H9 (cell line): ENCODE results near the gene ANKS1B. TPM values are rescaled to one million over a fixed set of nuclear protein-coding genes. Genes with fewer than 3 reads are reported as not detected.

Experiments used
- DNase-seq: peaks from one replicate; pipeline ENCODE4 v3.0.0-alpha.2; 2017
- H2AFZ ChIP-seq: one replicate; pipeline ENCODE4 v1.6.1; 2013; ENCODE audit warnings: mild to moderate bottlenecking, low read length, control low read depth, moderate library complexity
- H2AK5ac ChIP-seq: 2 replicates; pipeline ENCODE4 v1.6.1; 2013; ENCODE audit warnings: low read length, control low read depth, mixed read lengths; ENCODE audit not compliant: insufficient read length
- H2BK120ac ChIP-seq: one replicate; pipeline ENCODE4 v1.6.1; 2013; ENCODE audit warnings: low read depth, mild to moderate bottlenecking, low read length, control low read depth, inconsistent platforms; ENCODE audit not compliant: poor library complexity, severe bottlenecking
- H2BK12ac ChIP-seq: 2 replicates; pipeline ENCODE4 v1.6.1; 2013; ENCODE audit warnings: low read length, control low read depth, mixed read lengths, low read depth; ENCODE audit not compliant: insufficient read length
- H2BK15ac ChIP-seq: 2 replicates; pipeline ENCODE4 v1.6.1; 2013; ENCODE audit warnings: low read depth, low read length, control low read depth
- H2BK20ac ChIP-seq: one replicate; pipeline ENCODE4 v1.6.1; 2013; ENCODE audit warnings: low read depth, mild to moderate bottlenecking, low read length, control low read depth, inconsistent platforms; ENCODE audit not compliant: poor library complexity, severe bottlenecking
- H2BK5ac ChIP-seq: 2 replicates; pipeline ENCODE4 v1.6.1; 2013; ENCODE audit warnings: low read length, control low read depth, mixed read lengths; ENCODE audit not compliant: insufficient read length
- H3K14ac ChIP-seq: 2 replicates; pipeline ENCODE4 v1.6.1; 2013; ENCODE audit warnings: low read length, control low read depth; ENCODE audit not compliant: insufficient read depth
- H3K18ac ChIP-seq: 2 replicates; pipeline ENCODE4 v1.6.1; 2013; ENCODE audit warnings: low read depth, mild to moderate bottlenecking, mixed read lengths, low read length, control low read depth; ENCODE audit not compliant: insufficient read length
- H3K23ac ChIP-seq: 2 replicates; pipeline ENCODE4 v1.6.1; 2013; ENCODE audit warnings: low read length, control low read depth, mixed read lengths, low read depth; ENCODE audit not compliant: insufficient read length
- H3K23me2 ChIP-seq: 2 replicates; pipeline ENCODE4 v1.6.1; 2013; ENCODE audit warnings: low read depth, mild to moderate bottlenecking, mixed read lengths, low read length, control low read depth; ENCODE audit not compliant: insufficient read length, poor library complexity, severe bottlenecking
- H3K27ac ChIP-seq: 2 replicates; pipeline ENCODE4 v1.5.1; 2013; ENCODE audit warnings: low read length, control low read depth, mixed read lengths, low read depth; ENCODE audit not compliant: insufficient read length
- H3K27me3 ChIP-seq: 2 replicates; pipeline ENCODE4 v1.6.1; 2013; ENCODE audit warnings: low read length, control low read depth, inconsistent platforms; ENCODE audit not compliant: insufficient read depth
- H3K4ac ChIP-seq: 2 replicates; pipeline ENCODE4 v1.6.1; 2013; ENCODE audit warnings: low read depth, mild to moderate bottlenecking, control low read depth, inconsistent platforms, low read length, moderate library complexity
- H3K4me1 ChIP-seq: 2 replicates; pipeline ENCODE4 v1.6.1; 2013; ENCODE audit warnings: low read length, control low read depth, inconsistent platforms; ENCODE audit not compliant: insufficient read depth
- H3K4me2 ChIP-seq: 2 replicates; pipeline ENCODE4 v1.6.1; 2013; ENCODE audit warnings: low read length, control low read depth, mixed read lengths; ENCODE audit not compliant: insufficient read length, insufficient read depth
- H3K56ac ChIP-seq: 2 replicates; pipeline ENCODE4 v1.6.1; 2013; ENCODE audit warnings: low read depth, mild to moderate bottlenecking, mixed read lengths, low read length, control low read depth; ENCODE audit not compliant: insufficient read length
- H3K79me1 ChIP-seq: 2 replicates; pipeline ENCODE4 v1.6.1; 2013; ENCODE audit warnings: low read depth, mild to moderate bottlenecking, moderate library complexity, low read length, control low read depth, inconsistent platforms; ENCODE audit not compliant: insufficient read depth, poor library complexity, severe bottlenecking
- H3K79me2 ChIP-seq: 2 replicates; pipeline ENCODE4 v1.6.1; 2013; ENCODE audit warnings: low read length, control low read depth, inconsistent platforms; ENCODE audit not compliant: insufficient read depth
- H3K9ac ChIP-seq: 2 replicates; pipeline ENCODE4 v1.6.1; 2013; ENCODE audit warnings: low read length, control low read depth, mixed read lengths; ENCODE audit not compliant: insufficient read length; ENCODE audit errors: extremely low read depth
- H3K9me3 ChIP-seq: one replicate; pipeline ENCODE4 v1.6.1; 2013; ENCODE audit warnings: low read depth, low read length, inconsistent platforms; ENCODE audit not compliant: control insufficient read depth
- H3T11ph ChIP-seq: one replicate; pipeline ENCODE4 v1.6.1; 2013; ENCODE audit warnings: mild to moderate bottlenecking, low read length, control low read depth, inconsistent platforms
- H4K20me1 ChIP-seq: one replicate; pipeline ENCODE4 v1.6.1; 2013; ENCODE audit not compliant: control insufficient read depth, insufficient read length, insufficient read depth
- H4K5ac ChIP-seq: 2 replicates; pipeline ENCODE4 v1.6.1; 2013; ENCODE audit warnings: low read depth, mild to moderate bottlenecking, mixed read lengths, low read length, control low read depth; ENCODE audit not compliant: insufficient read length
- H4K8ac ChIP-seq: replicated peaks from 2 replicates; pipeline ENCODE4 v1.6.1; 2013; ENCODE audit warnings: low read length, control low read depth, mixed read lengths, low read depth; ENCODE audit not compliant: insufficient read length
- H4K91ac ChIP-seq: 2 replicates; pipeline ENCODE4 v1.6.1; 2013; ENCODE audit warnings: low read depth, mild to moderate bottlenecking, moderate library complexity, mixed read lengths, low read length, control low read depth; ENCODE audit not compliant: insufficient read length
- H3K27ac Mint-ChIP-seq, 3 experiments: 2 replicates in 2 of 3; 3 replicates in 1 of 3; pipeline ENCODE4 v1.8.0; 2020 to 2021; ENCODE audit warnings: mixed read lengths in 3 of 3, mild to moderate bottlenecking in 1 of 3, moderate library complexity in 1 of 3
- H3K27me3 Mint-ChIP-seq: 2 replicates; pipeline ENCODE4 v1.8.0; 2021; ENCODE audit warnings: low read depth, mild to moderate bottlenecking, moderate library complexity, mixed read lengths
- H3K36me3 Mint-ChIP-seq, 3 experiments: 2 replicates in 2 of 3; 3 replicates in 1 of 3; pipeline ENCODE4 v1.8.0; 2020 to 2021; ENCODE audit warnings: low read depth in 3 of 3, mixed read lengths in 3 of 3; ENCODE audit not compliant: insufficient read depth in 1 of 3
- H3K4me1 Mint-ChIP-seq, 2 experiments: 2 replicates each; pipeline ENCODE4 v1.8.0; 2020; ENCODE audit warnings: mixed read lengths in 2 of 2
- H3K4me3 Mint-ChIP-seq, 2 experiments: 2 replicates in 1 of 2; 3 replicates in 1 of 2; pipeline ENCODE4 v1.8.0; 2020 to 2021; ENCODE audit warnings: mild to moderate bottlenecking in 2 of 2, mixed read lengths in 2 of 2, moderate library complexity in 1 of 2
- H3K9me3 Mint-ChIP-seq, 2 experiments: 2 replicates in 1 of 2; 3 replicates in 1 of 2; pipeline ENCODE4 v1.8.0; 2020; ENCODE audit warnings: mild to moderate bottlenecking in 2 of 2, mixed read lengths in 2 of 2, moderate library complexity in 1 of 2
- WGBS: extraction: QIAGEN DNeasy Blood & Tissue Kit; methylation state at CpG from one replicate; pipeline ENCODE4 v1.1.7; 2013; ENCODE audit warnings: missing lambda C conversion rate, low lambda C conversion rate, mixed read lengths; ENCODE audit not compliant: insufficient read length; ENCODE audit errors: extremely low coverage; 5-methylcytosine and 5-hydroxymethylcytosine counted together
- total RNA-seq: library from RNA; stranded (reverse); gene quantifications from 2 replicates; pipeline ENCODE4 v1.2.1, GENCODE V29; 2021
- TF ChIP-seq, protein P1 (sequence below): fragments of 200-600 bp; sonication (generic); conservative IDR thresholded peaks from 3 replicates; pipeline ENCODE4 v1.8.0; 2021; ENCODE audit warnings: antibody characterized with exemption, mild to moderate bottlenecking

ANKS1B gene
- total RNA-seq, 1 experiment from 2014 or later: 4.1 TPM

DNA sequence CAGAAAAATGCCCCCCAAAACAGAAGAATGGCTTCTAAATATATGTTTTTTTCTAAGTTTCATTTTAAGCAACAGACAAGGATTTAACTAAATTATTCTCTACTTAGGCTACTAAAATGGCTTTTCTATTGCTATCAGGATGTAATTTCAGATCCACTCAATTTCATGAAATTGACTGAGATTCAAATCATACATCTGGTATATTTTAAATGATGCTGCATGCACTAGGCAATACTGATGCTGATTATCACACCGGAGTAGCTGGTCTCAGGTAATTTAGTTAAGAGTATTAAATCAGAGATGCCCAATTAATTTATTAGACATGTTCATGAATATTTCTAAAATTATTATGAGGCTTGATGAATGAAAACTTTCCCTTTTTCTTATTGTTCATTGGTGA is 1188.0 kb downstream of the ANKS1B start:
- Histone ChIP-seq H2AK5ac (no peak overlapping the region), H2BK5ac (no peak overlapping the region), H3K18ac (no peak overlapping the region), H4K20me1 (no peaks in the 10 kb centered on the region), H3K4ac (no peak overlapping the region), H3K23me2 (no peaks in the 10 kb centered on the region), H3K79me2 (no peaks in the 10 kb centered on the region), H4K5ac (no peak overlapping the region), H3K4me1 (no peaks in the 10 kb centered on the region; the same call in 1 of the 2 replicates), H3K27me3 (no peaks in the 10 kb centered on the region), H3K27ac (no peak overlapping the region), H3T11ph (no peak overlapping the region), H3K14ac (no peak overlapping the region), H2BK12ac (no peak overlapping the region), H2BK20ac (no peak overlapping the region), H3K56ac (no peak overlapping the region), H3K9ac (no peak overlapping the region), H3K23ac (no peak overlapping the region), H3K9me3 (no peaks in the 10 kb centered on the region), H3K4me2 (no peak overlapping the region), H2AFZ (no peak overlapping the region), H2BK120ac (no peak overlapping the region), H2BK15ac (no peak overlapping the region), H4K91ac (no peak overlapping the region), H4K8ac (no peak overlapping the region), H3K79me1 (no peaks in the 10 kb centered on the region)
- H3K4me3 Mint-ChIP-seq: no peak overlapping the region
- TF ChIP-seq, protein P1, sequence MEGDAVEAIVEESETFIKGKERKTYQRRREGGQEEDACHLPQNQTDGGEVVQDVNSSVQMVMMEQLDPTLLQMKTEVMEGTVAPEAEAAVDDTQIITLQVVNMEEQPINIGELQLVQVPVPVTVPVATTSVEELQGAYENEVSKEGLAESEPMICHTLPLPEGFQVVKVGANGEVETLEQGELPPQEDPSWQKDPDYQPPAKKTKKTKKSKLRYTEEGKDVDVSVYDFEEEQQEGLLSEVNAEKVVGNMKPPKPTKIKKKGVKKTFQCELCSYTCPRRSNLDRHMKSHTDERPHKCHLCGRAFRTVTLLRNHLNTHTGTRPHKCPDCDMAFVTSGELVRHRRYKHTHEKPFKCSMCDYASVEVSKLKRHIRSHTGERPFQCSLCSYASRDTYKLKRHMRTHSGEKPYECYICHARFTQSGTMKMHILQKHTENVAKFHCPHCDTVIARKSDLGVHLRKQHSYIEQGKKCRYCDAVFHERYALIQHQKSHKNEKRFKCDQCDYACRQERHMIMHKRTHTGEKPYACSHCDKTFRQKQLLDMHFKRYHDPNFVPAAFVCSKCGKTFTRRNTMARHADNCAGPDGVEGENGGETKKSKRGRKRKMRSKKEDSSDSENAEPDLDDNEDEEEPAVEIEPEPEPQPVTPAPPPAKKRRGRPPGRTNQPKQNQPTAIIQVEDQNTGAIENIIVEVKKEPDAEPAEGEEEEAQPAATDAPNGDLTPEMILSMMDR: no peak
- peaks cover 9 to 15% of the 10 kb centered on the region in 2 experiments for H3K4me1 Mint-ChIP-seq
- no peaks in the 10 kb centered on the region for H3K36me3 Mint-ChIP-seq
- no peaks in the 10 kb centered on the region for H3K27me3 Mint-ChIP-seq
- no peaks in the 10 kb centered on the region for H3K9me3 Mint-ChIP-seq
- DNase-seq: no peak
- no peak overlapping the region for H3K27ac Mint-ChIP-seq
- no CpG with 5 or more reads among the region's 1 CpG for WGBS
